Neural cell (in vitro differentiated cells): Measurements from ENCODE around the gene AMIGO1. TPM values are rescaled to one million over a fixed set of nuclear protein-coding genes. Genes with fewer than 3 reads are reported as not detected.

Experiments
- H2AFZ ChIP-seq: fragments of 200-600, 300-800 bp; sonication (generic), shearing (Covaris generic); 2 replicates; pipeline ENCODE4 v1.6.0; 2014; ENCODE audit warnings: low read depth, mild to moderate bottlenecking, antibody characterized with exemption, low read length, moderate library complexity
- H3F3A ChIP-seq: fragments of 200-600 bp; shearing (Covaris generic); 2 replicates; pipeline ENCODE4 v1.6.1; 2016; ENCODE audit warnings: mild to moderate bottlenecking, moderate library complexity, mixed read lengths, antibody characterized with exemption, low read length; ENCODE audit not compliant: insufficient read depth, poor library complexity, severe bottlenecking
- H3K27ac ChIP-seq: fragments of 200-600, 300-800 bp; sonication (generic), shearing (Covaris generic); 2 replicates; pipeline ENCODE4 v1.5.1; 2014; ENCODE audit warnings: mild to moderate bottlenecking, low read length, moderate library complexity
- H3K27me3 ChIP-seq: fragments of 300-800, 200-600 bp; sonication (generic), shearing (Covaris generic); 2 replicates; pipeline ENCODE4 v1.6.0; 2014; ENCODE audit warnings: mild to moderate bottlenecking, low read depth, low read length, moderate library complexity; ENCODE audit not compliant: insufficient read depth
- H3K36me3 ChIP-seq: fragments of 300-800, 200-600 bp; sonication (generic), shearing (Covaris generic); 2 replicates; pipeline ENCODE4 v1.5.1; 2014; ENCODE audit warnings: mild to moderate bottlenecking, antibody characterized with exemption, low read length, moderate library complexity; ENCODE audit not compliant: insufficient read depth
- H3K4me2 ChIP-seq: fragments of 300-800, 200-600 bp; sonication (generic), shearing (Covaris generic); 2 replicates; pipeline ENCODE4 v1.6.0; 2014; ENCODE audit warnings: mild to moderate bottlenecking, low read length
- H3K4me3 ChIP-seq: fragments of 300-800, 200-600 bp; sonication (generic), shearing (Covaris generic); 2 replicates; pipeline ENCODE4 v1.5.1; 2014; ENCODE audit warnings: mild to moderate bottlenecking, low read length, moderate library complexity
- H3K79me2 ChIP-seq: fragments of 200-600 bp; shearing (Covaris generic); replicated peaks from 2 replicates; pipeline ENCODE4 v1.6.0; 2014; ENCODE audit warnings: mild to moderate bottlenecking, low read length, moderate library complexity; ENCODE audit not compliant: insufficient read depth
- H3K9ac ChIP-seq: fragments of 300-800, 200-600 bp; sonication (generic), shearing (Covaris generic); 2 replicates; pipeline ENCODE4 v1.6.1; 2016; ENCODE audit warnings: mild to moderate bottlenecking, low read length, mixed read lengths
- H3K9me2 ChIP-seq: fragments of 200-600 bp; shearing (Covaris generic); 2 replicates; pipeline ENCODE4 v1.6.1; 2016; ENCODE audit warnings: mild to moderate bottlenecking, low read length, mixed read lengths; ENCODE audit not compliant: insufficient read depth
- H3K9me3 ChIP-seq: fragments of 200-600, 300-800 bp; sonication (generic), shearing (Covaris generic); 2 replicates; pipeline ENCODE4 v1.6.1; 2016; ENCODE audit warnings: mild to moderate bottlenecking, mixed run types, low read length, moderate library complexity, mixed read lengths
- H4K20me1 ChIP-seq: fragments of 200-600 bp; shearing (Covaris generic); 2 replicates; pipeline ENCODE4 v1.6.1; 2016; ENCODE audit warnings: mild to moderate bottlenecking, mixed run types; ENCODE audit not compliant: insufficient read depth
- CTCF ChIP-seq: fragments of 450-650 bp; IDR thresholded peaks from 2 replicates; pipeline ENCODE4 v1.5.1; 2014; ENCODE audit warnings: antibody characterized with exemption, mild to moderate bottlenecking, moderate library complexity; ENCODE audit not compliant: poor library complexity, severe bottlenecking
- EP300 ChIP-seq: fragments of 450-650 bp; conservative IDR thresholded peaks from 2 replicates; pipeline ENCODE4 v1.6.1; 2014; ENCODE audit warnings: antibody characterized with exemption, mild to moderate bottlenecking, moderate library complexity; ENCODE audit not compliant: poor library complexity, severe bottlenecking
- EZH2 ChIP-seq: fragments of 200-600, 300-800 bp; shearing (Covaris generic), sonication (generic); IDR thresholded peaks from 2 replicates; pipeline ENCODE4 v1.6.1; 2014; ENCODE audit warnings: antibody characterized with exemption, low read length, borderline replicate concordance, mild to moderate bottlenecking; ENCODE audit not compliant: insufficient read depth, poor library complexity, severe bottlenecking
- MXI1 ChIP-seq: fragments of 450-650 bp; conservative IDR thresholded peaks from 2 replicates; pipeline ENCODE4 v1.6.1; 2014; ENCODE audit warnings: antibody characterized with exemption, mild to moderate bottlenecking; ENCODE audit not compliant: poor library complexity, severe bottlenecking
- POLR2AphosphoS5 ChIP-seq: IDR thresholded peaks from 2 replicates; pipeline ENCODE4 v1.6.1; 2012
- RAD21 ChIP-seq: fragments of 450-650 bp; conservative IDR thresholded peaks from 2 replicates; pipeline ENCODE4 v1.6.1; 2014; ENCODE audit warnings: antibody characterized with exemption, mild to moderate bottlenecking, moderate library complexity
- REST ChIP-seq: IDR thresholded peaks from 2 replicates; pipeline ENCODE4 v1.6.1; 2012; ENCODE audit warnings: borderline replicate concordance
- SMC3 ChIP-seq: fragments of 450-650 bp; conservative IDR thresholded peaks from 2 replicates; pipeline ENCODE4 v1.6.1; 2014; ENCODE audit warnings: antibody characterized with exemption, mild to moderate bottlenecking, moderate library complexity; ENCODE audit not compliant: poor library complexity
- TAF1 ChIP-seq: IDR thresholded peaks from 2 replicates; pipeline ENCODE4 v1.6.1; 2012; ENCODE audit warnings: low read depth
- polyA plus RNA-seq: library from polyadenylated mRNA; depleted of rRNA; stranded (reverse); fragments of >200 nt; gene quantifications from 2 replicates; pipeline ENCODE4 v1.2.3, GENCODE V29; 2014

Gene AMIGO1
- polyA plus RNA-seq, 1 donor from 2014 or later = 12.6 TPM

GRCh38 chr1:109508001-109508872, 1.3 kb downstream of the AMIGO1 start:
- Histone ChIP-seq H3K9me2 (no peaks in the 10 kb centered on the region), H3K9ac (no peak overlapping the region), H3K27ac (no peak overlapping the region), H3F3A (no peaks in the 10 kb centered on the region), H3K79me2 (no peaks in the 10 kb centered on the region), H3K9me3 (no peaks in the 10 kb centered on the region), H3K4me3 (peak overlapping the region; percentile 83), H3K27me3 (no peaks in the 10 kb centered on the region), H3K36me3 (no peaks in the 10 kb centered on the region), H4K20me1 (no peaks in the 10 kb centered on the region), H3K4me2 (no peak overlapping the region), H2AFZ (no peak overlapping the region)
- TF ChIP-seq EZH2 (no peak), EP300 (no peak), TAF1 (no peak), MXI1 (no peak), RAD21 (no peak)

- Histone ChIP-seq H3K9ac (no peak overlapping the region), H3K27me3 (no peaks in the 10 kb centered on the region), H3K79me2 (no peaks in the 10 kb centered on the region), H3K4me2 (no peak overlapping the region), H4K20me1 (no peaks in the 10 kb centered on the region), H3K36me3 (no peaks in the 10 kb centered on the region), H3K9me2 (no peaks in the 10 kb centered on the region), H3K9me3 (no peaks in the 10 kb centered on the region), H3K27ac (no peak overlapping the region), H2AFZ (no peak overlapping the region), H3F3A (no peaks in the 10 kb centered on the region), H3K4me3 (no peak overlapping the region)
- no peak for TF ChIP-seq EZH2
- no peak for TF ChIP-seq CTCF
- TF ChIP-seq MXI1 = no peak
- TF ChIP-seq REST = no peak
- TF ChIP-seq SMC3 = no peak
- TF ChIP-seq TAF1 = no peak
- no peak for TF ChIP-seq POLR2AphosphoS5
- TF ChIP-seq EP300 = no peak
- no peak for TF ChIP-seq RAD21
Observed at GRCh38 chr1:109504974-109505373, 4.6 kb downstream of the AMIGO1 start.
